22Rv1 (cell line): ENCODE results near the gene TOR1B.

Source experiments
- CTCF ChIP-seq: fragments of 450-650 bp; IDR thresholded peaks from 2 replicates; pipeline ENCODE4 v1.5.1; 2017; ENCODE audit warnings: mild to moderate bottlenecking
- ZFX ChIP-seq: fragments of 450-650 bp; IDR thresholded peaks from 2 replicates; pipeline ENCODE4 v1.6.1; 2017; ENCODE audit warnings: antibody characterized with exemption, borderline replicate concordance

- no peak for TF ChIP-seq CTCF
- TF ChIP-seq ZFX, result no peak
Measured at GRCh38 chr9:129850821-129851550, 48.0 kb downstream of the TOR1B start.
